NCI-H2196 (cell line): ENCODE measurements around the gene PYDC2.

Source experiments
- DNase-seq: peaks from one replicate; lab custom pipeline; 2025; ENCODE audit not compliant: unreplicated experiment; lab: John Stamatoyannopoulos, UW

Gene PYDC2

GRCh38 chr3:191461113-191461595 is at the start of gene PYDC2:
PYDC2 (plus strand) TSS chr3:191461163; CDS start chr3:191461163, 0 bp downstream.
- DNase-seq = no peak

DNA sequence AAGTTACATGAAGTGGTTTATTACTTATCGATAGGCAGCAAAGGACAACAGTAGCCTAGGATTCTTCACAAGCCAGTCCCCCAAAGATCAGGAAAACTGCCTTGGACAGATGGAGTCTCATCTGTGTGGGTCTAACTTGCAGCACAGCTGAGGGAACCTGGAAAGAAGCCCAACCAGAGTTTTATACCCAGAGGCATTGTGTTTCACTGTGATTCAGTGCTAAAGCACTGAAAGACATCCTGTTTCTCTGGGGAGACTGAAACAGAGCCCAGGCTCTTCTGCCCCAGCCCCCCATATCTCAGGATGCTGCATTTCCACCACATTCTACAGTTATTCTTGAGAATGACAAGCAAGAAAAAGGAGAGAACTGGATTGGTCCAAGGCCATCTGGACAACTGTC is 48.2 kb upstream of the PYDC2 start:
- DNase-seq = no peak

DNA sequence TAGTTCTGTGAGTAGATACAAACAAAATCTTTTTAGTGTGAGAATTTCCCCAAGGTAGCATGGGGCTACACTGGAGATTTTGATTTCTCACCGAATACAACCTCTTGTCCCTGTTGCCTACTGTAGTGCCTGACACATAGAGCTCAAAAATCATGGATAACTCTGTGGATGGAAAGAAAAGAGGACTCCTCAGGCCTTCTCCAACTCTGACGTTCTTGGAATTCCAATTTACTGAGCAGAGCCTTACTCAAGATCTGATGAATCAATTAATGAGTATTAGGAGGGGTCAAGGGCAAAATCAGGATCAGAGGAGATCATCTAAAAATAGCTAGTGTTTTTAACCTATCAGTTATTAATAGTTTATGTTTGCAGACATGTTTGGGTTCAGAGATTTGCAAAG is 46.7 kb upstream of the PYDC2 start:
- no peak for DNase-seq

DNA sequence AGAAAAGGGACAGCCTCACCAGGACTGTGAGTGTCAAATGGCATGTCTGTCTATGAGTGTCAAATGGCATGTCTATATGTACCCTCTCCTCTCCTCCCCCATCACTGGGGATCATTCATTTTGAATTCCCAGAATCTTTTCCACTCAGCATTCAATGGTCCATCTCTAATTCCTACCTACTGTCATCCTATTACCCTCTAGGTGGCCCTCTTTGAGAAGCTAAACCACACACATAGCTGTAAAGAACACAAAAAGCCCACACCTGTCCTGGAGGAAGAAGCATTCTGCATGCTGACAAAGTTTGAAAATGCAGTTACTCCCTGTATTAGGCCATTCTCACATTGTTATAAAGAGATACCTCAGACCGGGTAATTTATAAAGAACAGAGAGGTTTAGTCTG is 46.2 kb upstream of the PYDC2 start:
- no peak for DNase-seq

GRCh38 chr3:191415566-191415965 is 45.4 kb upstream of the PYDC2 start:
- no peak for DNase-seq

GRCh38 chr3:191417457-191417729 is 43.6 kb upstream of the PYDC2 start:
- DNase-seq = no peak

GRCh38 chr3:191420771-191421170 is 40.2 kb upstream of the PYDC2 start:
- DNase-seq = no peak

GRCh38 chr3:191424881-191425280 is 36.1 kb upstream of the PYDC2 start:
- no peak for DNase-seq

DNA sequence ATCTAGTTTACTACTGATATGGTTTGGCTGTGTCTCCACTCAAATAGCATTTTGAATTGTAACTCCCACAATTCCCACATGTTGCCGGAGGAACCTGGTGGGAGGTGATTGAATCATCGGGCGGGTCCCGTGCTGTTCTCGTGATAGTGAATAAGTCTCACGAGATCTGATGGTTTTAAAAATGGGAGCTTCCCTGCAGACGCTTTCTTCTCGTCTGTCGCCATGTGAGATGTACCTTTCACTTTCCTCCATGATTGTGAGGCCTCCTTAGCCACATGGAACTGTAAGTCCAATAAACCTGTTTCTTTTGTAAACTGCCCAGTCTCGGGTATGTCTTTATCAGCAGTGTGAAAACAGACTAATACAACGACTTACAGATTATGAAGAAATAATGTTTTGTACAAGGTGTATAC is 35.6 kb upstream of the PYDC2 start:
- no peak for DNase-seq

DNA sequence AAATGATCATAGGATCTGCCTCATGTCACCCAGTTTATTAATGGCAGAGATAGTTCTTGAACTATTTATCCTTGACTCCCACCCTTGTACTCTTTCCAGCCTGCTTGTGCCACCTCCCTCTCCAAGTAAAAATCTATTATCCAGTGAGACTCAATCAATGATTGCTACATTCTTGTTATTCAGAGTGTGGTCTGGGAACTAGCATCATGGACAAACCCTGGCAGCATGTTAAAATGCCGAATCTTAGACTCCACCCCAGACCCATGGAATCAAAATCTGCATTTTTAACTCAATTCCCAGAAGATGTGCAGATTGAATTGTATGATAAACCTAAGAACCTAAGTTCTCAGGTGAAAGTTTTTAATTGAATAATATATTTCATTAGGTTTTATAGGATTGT is 34.7 kb upstream of the PYDC2 start:
- DNase-seq = no peak

GRCh38 chr3:191428177-191428576 is 32.8 kb upstream of the PYDC2 start:
- no peak for DNase-seq

GRCh38 chr3:191430103-191430502 is 30.9 kb upstream of the PYDC2 start:
- no peak for DNase-seq

DNA sequence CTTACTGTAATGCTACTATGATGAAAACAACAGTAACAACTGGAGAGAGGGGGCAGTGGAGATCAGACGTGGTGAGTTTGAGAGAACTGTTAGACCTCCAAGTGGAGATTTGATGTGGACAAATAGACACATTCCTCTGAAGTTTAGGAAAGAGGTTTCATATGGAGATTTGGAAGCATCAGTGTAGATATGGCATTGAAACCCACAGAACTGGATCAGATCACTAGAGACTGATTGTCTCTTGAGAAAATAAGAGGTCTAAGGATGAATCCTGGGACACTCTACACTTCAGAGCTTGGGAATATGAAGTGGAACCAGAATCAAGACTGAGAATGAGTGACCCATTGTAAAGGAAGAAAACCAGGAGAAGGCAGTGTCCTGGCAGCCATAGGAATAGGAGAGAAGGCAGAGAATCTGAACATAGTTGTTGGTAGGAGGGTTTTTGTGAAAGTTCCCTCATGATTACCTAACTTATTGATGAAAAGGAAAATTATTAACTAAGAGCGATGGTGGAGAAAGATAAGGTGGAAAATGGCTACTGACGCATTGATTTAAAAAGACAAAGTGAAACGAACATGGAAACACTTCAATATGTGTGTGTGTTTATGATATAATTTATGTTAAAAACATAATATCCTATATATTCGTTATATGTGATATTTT is 29.7 kb upstream of the PYDC2 start:
- DNase-seq = no peak

- no peak for DNase-seq
Observed at GRCh38 chr3:191432162-191432561, 28.8 kb upstream of the PYDC2 start.

DNA sequence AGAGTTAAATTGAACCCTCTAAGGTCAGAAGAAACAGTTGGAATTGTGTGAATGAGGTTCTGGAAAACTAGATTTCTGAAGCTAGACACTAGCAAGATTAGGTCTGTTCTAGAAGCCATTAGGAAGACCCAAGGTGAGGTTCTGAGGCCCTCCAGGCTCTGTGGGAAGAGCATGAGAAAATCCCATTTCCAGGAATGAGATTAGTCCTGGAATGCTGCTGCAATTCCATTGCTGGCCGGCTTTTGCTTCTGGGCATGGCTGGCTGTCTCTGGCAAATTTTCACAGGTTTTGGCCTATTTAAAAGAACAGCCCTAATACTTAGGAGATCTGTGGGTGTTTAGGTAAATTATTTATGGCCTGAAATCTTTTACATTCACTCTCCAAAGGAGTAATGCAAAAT is 26.9 kb upstream of the PYDC2 start:
- DNase-seq = no peak

DNA sequence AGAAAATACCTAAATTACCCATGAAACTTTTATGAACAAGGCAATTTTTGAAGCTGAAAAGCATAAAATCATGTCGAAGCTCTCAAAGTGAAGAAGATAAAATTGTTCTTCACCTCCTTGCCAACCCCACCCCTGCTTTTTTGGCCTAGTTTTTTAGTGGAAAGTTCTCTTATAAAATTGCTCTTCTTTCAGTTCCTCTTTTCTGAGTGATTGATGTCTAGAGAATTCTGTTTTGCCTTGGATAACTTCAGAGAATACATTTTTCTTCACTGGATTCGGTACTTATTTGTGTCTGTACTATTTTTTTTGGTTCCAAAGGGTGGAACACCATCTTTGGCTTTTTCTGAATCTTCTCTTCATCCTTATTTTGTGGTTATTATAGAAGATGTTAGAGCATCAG is 25.0 kb upstream of the PYDC2 start:
- no peak for DNase-seq

DNA sequence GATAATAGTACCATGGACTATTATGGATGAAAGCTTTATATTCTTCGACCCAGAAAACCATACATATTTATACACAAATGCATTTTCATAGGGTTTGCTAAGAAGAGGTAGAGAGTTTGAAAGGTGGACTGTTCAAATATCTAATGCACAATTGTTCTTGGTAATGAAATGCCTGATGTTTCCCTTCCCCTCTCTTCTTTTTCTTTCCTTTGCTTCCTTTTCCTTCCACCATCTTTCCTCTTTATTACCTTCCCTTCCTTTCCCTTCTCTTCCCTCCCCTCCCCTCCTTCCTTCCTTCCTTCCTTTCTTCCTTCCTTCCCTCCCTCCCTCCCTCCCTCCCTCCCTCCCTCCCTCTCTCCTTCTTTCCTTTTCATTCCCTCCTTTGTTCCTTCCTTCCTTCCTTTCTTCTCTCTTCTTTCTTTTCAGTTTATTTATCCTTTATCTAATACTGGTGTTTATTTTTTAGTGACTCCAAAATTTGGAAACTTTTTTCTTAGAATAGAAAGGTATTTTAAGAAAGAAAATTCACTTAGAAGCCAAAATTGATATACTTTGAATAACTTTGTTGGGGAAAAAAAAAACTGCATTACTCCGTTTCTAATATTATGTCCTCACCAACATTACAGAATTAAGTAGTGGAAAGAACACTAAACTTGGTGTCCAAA is 22.7 kb upstream of the PYDC2 start:
- no peak for DNase-seq

- DNase-seq = no peak
Observed at GRCh38 chr3:191440532-191440931, 20.4 kb upstream of the PYDC2 start.

DNA sequence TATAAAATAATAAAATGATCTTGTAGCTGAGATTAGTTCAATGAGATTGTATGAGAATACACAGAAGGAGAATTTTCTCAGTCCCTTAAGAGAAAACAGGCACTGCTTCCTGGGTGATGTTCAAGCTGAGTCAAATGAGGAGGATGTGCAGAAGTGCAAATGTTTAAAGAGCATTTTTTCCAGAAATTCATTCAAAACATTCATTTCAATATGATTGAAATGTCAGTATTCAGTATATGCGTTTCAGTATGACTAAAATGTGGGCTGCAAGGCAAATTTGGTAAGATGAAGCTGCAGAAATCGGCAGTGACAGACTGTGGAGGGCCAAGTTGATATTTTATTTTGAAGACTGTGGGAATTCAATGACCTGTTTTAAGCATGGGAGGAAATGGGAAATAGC is 19.3 kb upstream of the PYDC2 start:
- no peak for DNase-seq

- DNase-seq = no peak
Observed at GRCh38 chr3:191444569-191444968, 16.4 kb upstream of the PYDC2 start.

DNA sequence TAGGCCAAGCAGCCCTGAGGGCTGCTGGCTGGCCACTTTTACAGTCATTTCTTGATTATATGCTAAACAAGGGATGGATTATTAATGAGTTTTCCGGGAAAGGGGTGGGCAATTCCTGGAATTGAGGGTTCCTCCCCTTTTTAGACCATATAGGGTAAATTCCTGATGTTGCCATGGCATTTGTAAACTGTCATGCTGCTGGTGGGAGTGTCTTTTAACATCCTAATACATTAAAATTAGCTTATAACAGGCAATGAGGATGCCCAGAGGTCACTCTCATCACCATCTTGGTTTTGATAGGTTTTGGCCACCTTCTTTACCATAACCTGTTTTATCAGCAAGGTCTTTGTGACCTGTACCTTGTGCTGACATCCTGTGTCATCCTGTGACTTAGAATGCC is 11.7 kb upstream of the PYDC2 start:
- no peak for DNase-seq

GRCh38 chr3:191455257-191455952 is 5.6 kb upstream of the PYDC2 start:
- DNase-seq = no peak
